ENCODE results near the gene VDAC1. TPM values are rescaled to one million over a fixed set of nuclear protein-coding genes. Genes with fewer than 3 reads are reported as not detected.

The VDAC1 gene
- total and polyA plus RNA-seq, 2 of the 8 experiments (the other 6 are each of a cell fraction or from before 2014, with no cell fraction given): 111 to 301 TPM

GRCh38 chr5:134026521-134027287 lies 21.9 kb upstream of the VDAC1 start (continued):
- TF ChIP-seq HDAC2 (IDR thresholded peaks at IDR 0.05; ENCODE audit: borderline replicate concordance in 1 of 2, low read depth in 2 of 2, low read length in 2 of 2) (no peak), CBX5 (IDR thresholded peaks at IDR 0.05; ENCODE audit: low read depth, low read length) (no peak), ATF2 (IDR thresholded peaks at IDR 0.05; ENCODE audit: low read length) (no peak), NANOG (IDR thresholded peaks at IDR 0.05; ENCODE audit: insufficient read depth, low read depth, low read length, poor library complexity, severe bottlenecking) (peak; percentile 21)

Measured in H1 (cell line).